ENCODE data around the gene DNMBP.
"Not testable (repeated sequence)": the region's sequence is repeated elsewhere in the genome, so short reads cannot be mapped to it uniquely, and the experiment has no call there.

DNA sequence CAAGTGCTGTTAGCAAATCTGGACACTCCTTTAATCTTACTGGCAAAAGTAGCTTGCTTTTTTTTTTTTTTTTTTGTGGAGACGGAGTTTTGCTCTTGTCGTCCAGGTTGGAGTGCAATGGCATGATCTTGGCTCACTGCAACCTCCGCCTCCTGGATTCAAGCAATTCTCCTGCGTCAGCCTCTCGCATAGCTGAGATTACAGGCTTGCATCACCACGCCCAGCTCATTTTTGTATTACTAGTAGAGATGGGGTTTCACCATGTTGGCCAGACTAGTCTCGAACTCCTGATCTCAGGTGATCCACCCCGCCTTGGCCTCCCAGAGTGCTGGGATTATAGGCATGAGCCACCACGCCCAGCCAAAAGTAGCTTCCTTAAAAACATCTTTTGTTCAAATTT, 114.7 kb downstream of the DNMBP start:
- TF ChIP-seq, protein P1, sequence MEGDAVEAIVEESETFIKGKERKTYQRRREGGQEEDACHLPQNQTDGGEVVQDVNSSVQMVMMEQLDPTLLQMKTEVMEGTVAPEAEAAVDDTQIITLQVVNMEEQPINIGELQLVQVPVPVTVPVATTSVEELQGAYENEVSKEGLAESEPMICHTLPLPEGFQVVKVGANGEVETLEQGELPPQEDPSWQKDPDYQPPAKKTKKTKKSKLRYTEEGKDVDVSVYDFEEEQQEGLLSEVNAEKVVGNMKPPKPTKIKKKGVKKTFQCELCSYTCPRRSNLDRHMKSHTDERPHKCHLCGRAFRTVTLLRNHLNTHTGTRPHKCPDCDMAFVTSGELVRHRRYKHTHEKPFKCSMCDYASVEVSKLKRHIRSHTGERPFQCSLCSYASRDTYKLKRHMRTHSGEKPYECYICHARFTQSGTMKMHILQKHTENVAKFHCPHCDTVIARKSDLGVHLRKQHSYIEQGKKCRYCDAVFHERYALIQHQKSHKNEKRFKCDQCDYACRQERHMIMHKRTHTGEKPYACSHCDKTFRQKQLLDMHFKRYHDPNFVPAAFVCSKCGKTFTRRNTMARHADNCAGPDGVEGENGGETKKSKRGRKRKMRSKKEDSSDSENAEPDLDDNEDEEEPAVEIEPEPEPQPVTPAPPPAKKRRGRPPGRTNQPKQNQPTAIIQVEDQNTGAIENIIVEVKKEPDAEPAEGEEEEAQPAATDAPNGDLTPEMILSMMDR (IDR thresholded peaks at IDR 0.05; ENCODE audit: low read length) = not testable (repeated sequence)
- not testable (repeated sequence) for TF ChIP-seq EZH2phosphoT487 (IDR thresholded peaks at IDR 0.05; ENCODE audit: low read length)
